CMK (cell line): ENCODE measurements around the gene TMEM163.
"Not testable (repeated sequence)": the region's sequence is repeated elsewhere in the genome, so short reads cannot be mapped to it uniquely, and the experiment has no call there.

Experiments
- DNase-seq: peaks from one replicate; pipeline ENCODE4 v3.0.0-alpha.2; 2010; ENCODE audit warnings: low read depth

The TMEM163 gene

GRCh38 chr2:134663451-134664450, 55.0 kb downstream of the TMEM163 start:
- DNase-seq, result no peak

GRCh38 chr2:134662751-134663150, 56.0 kb downstream of the TMEM163 start:
- no peak for DNase-seq

- DNase-seq, result no peak
Measured at GRCh38 chr2:134660626-134661402, 58.0 kb downstream of the TMEM163 start.

- DNase-seq, result no peak
Measured at GRCh38 chr2:134659724-134660123, 59.1 kb downstream of the TMEM163 start.

- no peak for DNase-seq
Measured at GRCh38 chr2:134657650-134658250, 61.0 kb downstream of the TMEM163 start.

GRCh38 chr2:134656391-134656790, 62.4 kb downstream of the TMEM163 start:
- DNase-seq, result not testable (repeated sequence)

- DNase-seq, result no peak
Measured at GRCh38 chr2:134648586-134648985, 70.2 kb downstream of the TMEM163 start.

GRCh38 chr2:134647607-134648256, 71.1 kb downstream of the TMEM163 start:
- no peak for DNase-seq

GRCh38 chr2:134642938-134643337, 75.9 kb downstream of the TMEM163 start:
- DNase-seq, result no peak

- no peak for DNase-seq
Measured at GRCh38 chr2:134640494-134640893, 78.3 kb downstream of the TMEM163 start.

GRCh38 chr2:134639265-134639664, 79.5 kb downstream of the TMEM163 start:
- no peak for DNase-seq

GRCh38 chr2:134636714-134637113, 82.1 kb downstream of the TMEM163 start:
- DNase-seq, result no peak

- no peak for DNase-seq
Measured at GRCh38 chr2:134634054-134634753, 84.6 kb downstream of the TMEM163 start.

- no peak for DNase-seq
Measured at GRCh38 chr2:134630504-134631159, 88.2 kb downstream of the TMEM163 start.

GRCh38 chr2:134628453-134628852, 90.3 kb downstream of the TMEM163 start:
- DNase-seq, result no peak

GRCh38 chr2:134626781-134627180, 92.0 kb downstream of the TMEM163 start:
- DNase-seq, result no peak

- DNase-seq, result no peak
Measured at GRCh38 chr2:134625311-134625710, 93.5 kb downstream of the TMEM163 start.

- no peak for DNase-seq
Measured at GRCh38 chr2:134623796-134624195, 95.0 kb downstream of the TMEM163 start.

- DNase-seq, result no peak
Measured at GRCh38 chr2:134623046-134623445, 95.8 kb downstream of the TMEM163 start.

GRCh38 chr2:134621939-134622705, 96.7 kb downstream of the TMEM163 start:
- DNase-seq, result no peak
